Activated CD8-positive, alpha-beta T cell treated with anti-CD3 and anti-CD28 coated beads, Interleukin-2, amount 10 ng/mL, durations not matched to agents 7 days and 5 days (primary cell): ENCODE data around the gene PCMT1. TPM values are rescaled to one million over a fixed set of nuclear protein-coding genes. Genes with fewer than 3 reads are reported as not detected.
A peak's percentile ranks its signal among the peaks of the same experiment; 100 is the strongest.
"Not testable (repeated sequence)": the region's sequence is repeated elsewhere in the genome, so short reads cannot be mapped to it uniquely, and the experiment has no call there.

Source experiments
- ATAC-seq: fragments of 150-1000 bp; cut with Tn5 transposase; one replicate; pipeline ENCODE4 v1.10.0; 2021; ENCODE audit warnings: moderate library complexity
- CTCF ChIA-PET: fragments of 350-600 bp; sonication (Branson Sonifier 250); formaldehyde crosslinking; loops from one replicate; lab custom pipeline; 2021; ENCODE audit warnings: antibody characterized with exemption; lab: Charles Lee
- POLR2A ChIA-PET: fragments of 350-600 bp; sonication (Branson Sonifier 250); formaldehyde crosslinking; loops from one replicate; lab custom pipeline; 2021; ENCODE audit warnings: antibody characterized with exemption; lab: Charles Lee
- DNase-seq: peaks from one replicate; pipeline ENCODE4 v3.0.0-alpha.2; 2020
- H3K27ac Mint-ChIP-seq: one replicate; pipeline ENCODE4 v1.8.0; 2021; ENCODE audit warnings: mild to moderate bottlenecking, mixed read lengths
- H3K27me3 Mint-ChIP-seq: one replicate; pipeline ENCODE4 v1.8.0; 2021; ENCODE audit warnings: low read depth, mixed read lengths
- H3K36me3 Mint-ChIP-seq: one replicate; pipeline ENCODE4 v1.8.0; 2021; ENCODE audit warnings: low read depth, mixed read lengths
- H3K4me1 Mint-ChIP-seq: one replicate; pipeline ENCODE4 v1.8.0; 2021; ENCODE audit warnings: low read depth, mixed read lengths
- H3K4me3 Mint-ChIP-seq: one replicate; pipeline ENCODE4 v1.8.0; 2021; ENCODE audit warnings: mild to moderate bottlenecking, mixed read lengths
- H3K9me3 Mint-ChIP-seq: one replicate; pipeline ENCODE4 v1.8.0; 2022; ENCODE audit warnings: mixed read lengths; ENCODE audit not compliant: insufficient read depth
- total RNA-seq, 2 experiments: library from RNA; stranded (reverse); gene quantifications; one replicate each; pipeline ENCODE4 v1.2.3, GENCODE V29; 2021

The PCMT1 gene
- total RNA-seq, 2 experiments from 2014 or later: 102 to 104 TPM

DNA sequence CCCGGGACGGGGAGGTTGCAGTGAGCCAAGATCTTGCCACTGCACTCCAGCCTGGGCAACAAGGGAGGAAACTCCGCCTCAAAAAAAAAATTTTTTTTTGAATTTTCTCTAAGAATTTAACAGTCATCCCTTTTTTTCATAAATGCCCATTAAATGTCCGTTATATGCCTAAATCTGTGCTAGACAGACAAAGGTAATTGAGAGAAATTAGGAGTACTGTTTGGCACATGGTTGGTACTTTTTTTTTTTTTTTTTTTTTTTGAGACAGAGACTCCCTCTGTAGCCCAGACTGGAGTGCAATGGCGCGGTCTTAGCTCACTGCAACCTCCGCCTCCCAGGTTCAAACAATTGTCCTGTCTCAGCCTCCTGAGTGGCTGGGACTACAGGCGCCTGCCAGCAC, 1.7 kb downstream of the PCMT1 start:
- Mint-ChIP-seq H3K36me3 (peaks cover 21% of the 10 kb centered on the region), H3K4me3 (peak overlapping the region; percentile 89), H3K27me3 (no peaks in the 10 kb centered on the region), H3K27ac (no peak overlapping the region), H3K4me1 (peaks cover 46% of the 10 kb centered on the region), H3K9me3 (no peaks in the 10 kb centered on the region)
- ChIA-PET CTCF (interaction anchor here (0.6 kb wide), 1 partner anchor 32 kb away, joined by 4 read pairs; no protein-coding TSS in a partner anchor), POLR2A (no interaction called here)
- no peak for DNase-seq
- ATAC-seq: no peak

DNA sequence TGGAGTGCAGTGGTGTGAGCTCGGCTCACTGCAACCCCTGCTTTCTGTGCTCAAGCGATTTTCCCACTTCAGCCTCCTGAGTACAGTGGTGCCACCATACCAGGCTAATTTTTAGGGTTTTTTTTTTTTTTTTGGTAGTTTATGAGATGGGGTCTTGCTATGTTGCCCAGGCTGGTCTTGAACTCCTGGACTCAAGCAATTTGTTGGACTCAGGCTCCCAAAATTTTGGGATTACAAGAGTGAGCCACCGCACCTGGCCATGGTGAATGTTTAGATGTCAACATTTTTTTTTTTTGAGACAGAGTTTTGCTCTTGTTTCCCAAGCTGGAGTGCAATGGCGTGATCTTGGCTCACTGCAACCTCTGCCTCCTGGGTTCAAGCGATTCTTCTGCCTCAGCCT, 2.4 kb downstream of the PCMT1 start:
- H3K36me3 Mint-ChIP-seq: peaks cover 21% of the 10 kb centered on the region
- H3K27ac Mint-ChIP-seq, DNase-seq, ATAC-seq, POLR2A ChIA-PET, H3K27me3 Mint-ChIP-seq, H3K9me3 Mint-ChIP-seq: not testable (repeated sequence)
- H3K4me1 Mint-ChIP-seq: peaks cover 40% of the 10 kb centered on the region
- CTCF ChIA-PET: interaction anchor here (0.6 kb wide), 1 partner anchor 33 kb away, joined by 4 read pairs; no protein-coding TSS in a partner anchor
- H3K4me3 Mint-ChIP-seq: peak overlapping the region; percentile 2

- no peak for ATAC-seq
- no peak for DNase-seq
- ChIA-PET CTCF (no interaction called here), POLR2A (interaction anchor here (0.7 kb wide), 1 partner anchor 35 kb away, joined by 3 read pairs; no protein-coding TSS in a partner anchor)
- H3K9me3 Mint-ChIP-seq: no peaks in the 10 kb centered on the region
- no peak overlapping the region for H3K27ac Mint-ChIP-seq
- H3K4me3 Mint-ChIP-seq: no peak overlapping the region
- H3K36me3 Mint-ChIP-seq: peaks cover 21% of the 10 kb centered on the region
- H3K27me3 Mint-ChIP-seq: no peaks in the 10 kb centered on the region
- H3K4me1 Mint-ChIP-seq: peaks cover 33% of the 10 kb centered on the region
These were observed 3.2 kb downstream of the PCMT1 start for GRCh38 chr6:149752600-149753373.

DNA sequence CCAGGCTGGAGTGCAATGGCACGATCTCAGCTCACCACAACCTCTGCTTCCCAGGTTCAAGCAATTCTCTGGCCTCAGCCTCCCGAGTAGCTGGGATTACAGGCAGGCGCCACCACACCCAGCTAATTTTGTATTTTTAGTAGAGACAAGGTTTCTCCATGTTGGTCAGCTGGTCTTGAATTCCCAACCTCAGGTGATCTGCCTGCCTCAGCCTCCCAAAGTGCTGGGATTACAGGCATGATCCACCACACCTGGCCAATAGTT, 3.8 kb downstream of the PCMT1 start:
- CTCF ChIA-PET, H3K27ac Mint-ChIP-seq, POLR2A ChIA-PET: not testable (repeated sequence)

GRCh38 chr6:149754548-149754947, 5.0 kb downstream of the PCMT1 start:
- Mint-ChIP-seq H3K9me3 (no peaks in the 10 kb centered on the region), H3K4me1 (peaks cover 25% of the 10 kb centered on the region), H3K27me3 (no peaks in the 10 kb centered on the region), H3K4me3 (no peak overlapping the region), H3K27ac (no peak overlapping the region), H3K36me3 (peaks cover 25% of the 10 kb centered on the region)
- ChIA-PET POLR2A (no interaction called here), CTCF (no interaction called here)
- ATAC-seq (no peak), DNase-seq (no peak)

More for the DNA sequence above, 3.8 kb downstream of the PCMT1 start:
- Mint-ChIP-seq H3K36me3 (peaks cover 21% of the 10 kb centered on the region), H3K4me1 (peaks cover 29% of the 10 kb centered on the region)
- not testable (repeated sequence) for DNase-seq, H3K4me3 Mint-ChIP-seq, H3K27me3 Mint-ChIP-seq, H3K9me3 Mint-ChIP-seq, ATAC-seq

DNA sequence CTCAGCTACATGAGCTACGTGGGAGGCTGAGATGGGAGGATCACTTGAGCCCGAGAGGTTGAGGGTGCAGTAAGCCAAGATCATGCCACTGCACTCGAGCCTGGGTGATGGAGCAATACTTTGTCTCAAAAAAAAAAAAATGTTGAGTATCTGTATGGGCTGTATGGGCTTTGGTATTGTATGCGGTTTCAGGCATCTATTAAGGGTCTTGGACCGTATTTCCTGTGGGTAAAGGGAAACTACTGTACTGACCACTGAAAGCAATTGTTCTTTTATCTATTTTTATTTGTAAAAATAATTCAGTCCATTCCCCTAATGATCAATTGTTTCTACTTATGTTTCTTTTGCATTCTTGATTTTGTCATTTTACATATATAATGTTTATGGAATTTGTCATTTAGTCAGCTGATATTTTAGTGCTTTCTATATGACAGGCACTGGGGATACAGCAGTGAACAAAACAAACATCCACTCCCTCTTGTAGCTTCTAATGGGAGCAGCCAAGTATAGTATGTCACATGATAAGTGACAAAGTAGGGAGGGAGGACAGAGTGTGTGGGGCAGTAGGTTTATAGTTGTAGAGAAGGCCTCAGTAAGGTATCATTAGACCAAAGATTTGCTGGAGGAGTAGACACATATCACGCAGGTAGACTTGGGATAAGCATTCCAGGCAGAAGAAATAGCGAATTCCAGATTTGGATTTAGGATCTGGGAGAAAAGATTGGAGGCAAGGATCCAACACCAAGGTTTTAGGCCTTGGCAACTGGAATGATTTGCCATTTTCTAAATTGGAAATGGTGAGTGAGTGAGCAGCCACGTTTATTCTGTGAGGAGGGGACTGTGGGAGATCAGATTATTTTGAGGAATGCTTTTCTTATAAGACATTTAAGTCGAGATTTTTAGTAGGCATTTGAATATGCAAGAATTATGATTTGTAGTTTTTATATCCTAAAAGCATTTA, 6.0 kb downstream of the PCMT1 start:
- Mint-ChIP-seq H3K27ac (no peak overlapping the region), H3K4me3 (no peak overlapping the region), H3K36me3 (peaks cover 32% of the 10 kb centered on the region), H3K4me1 (peaks cover 21% of the 10 kb centered on the region), H3K9me3 (no peaks in the 10 kb centered on the region), H3K27me3 (no peaks in the 10 kb centered on the region)
- DNase-seq (no peak), ATAC-seq (no peak)
- CTCF ChIA-PET: interaction anchor here (0.5 kb wide), 1 partner anchor 88 kb away, joined by 3 read pairs; no protein-coding TSS in a partner anchor
- POLR2A ChIA-PET: interaction anchor here (0.6 kb wide), 1 partner anchor 876 kb away, joined by 3 read pairs; no protein-coding TSS in a partner anchor

DNA sequence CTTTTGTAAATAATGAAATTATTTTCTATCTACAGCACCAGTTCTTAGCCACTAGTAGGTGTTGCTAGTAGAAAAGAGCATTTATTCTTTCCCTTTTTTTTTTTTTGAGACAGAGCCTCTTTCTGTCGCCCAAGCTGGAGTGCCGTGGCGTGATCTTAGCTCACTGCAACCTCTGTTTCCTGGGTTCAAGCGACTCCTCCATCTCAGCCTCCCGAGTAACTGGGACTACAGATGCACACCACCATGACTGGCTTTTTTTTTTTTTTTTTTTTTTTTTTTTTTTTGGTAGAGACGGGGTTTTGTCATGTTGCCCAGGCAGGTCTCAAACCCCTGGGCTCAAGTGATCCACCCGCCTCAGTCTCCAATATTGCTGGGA, 6.7 kb downstream of the PCMT1 start:
- H3K4me1 Mint-ChIP-seq: peaks cover 18% of the 10 kb centered on the region
- H3K4me3 Mint-ChIP-seq: no peak overlapping the region
- ATAC-seq: no peak
- peaks cover 33% of the 10 kb centered on the region for H3K36me3 Mint-ChIP-seq
- H3K27ac Mint-ChIP-seq: no peak overlapping the region
- no peaks in the 10 kb centered on the region for H3K9me3 Mint-ChIP-seq
- DNase-seq: no peak
- ChIA-PET CTCF (no interaction called here), POLR2A (interaction anchor here (0.6 kb wide), 1 partner anchor 876 kb away, joined by 3 read pairs; no protein-coding TSS in a partner anchor)
- no peaks in the 10 kb centered on the region for H3K27me3 Mint-ChIP-seq

DNA sequence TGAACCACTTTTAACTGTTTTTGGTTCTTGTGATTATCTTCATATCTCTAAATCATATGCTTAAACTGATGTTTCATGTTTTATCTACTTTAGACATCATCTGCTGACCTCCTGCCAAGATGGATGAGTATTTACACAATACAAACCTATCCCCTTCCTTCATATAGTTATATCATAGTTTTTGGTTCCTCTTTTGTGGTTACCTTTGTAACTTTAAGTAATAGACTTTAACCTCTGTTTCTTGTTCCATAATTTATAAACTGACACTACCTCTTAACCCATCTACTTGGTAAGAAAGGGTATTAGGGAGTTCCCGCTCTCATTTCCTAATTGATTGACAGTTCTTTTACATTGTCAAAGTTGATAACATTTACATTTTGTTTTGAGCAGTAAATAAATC, 11.9 kb downstream of the PCMT1 start:
- DNase-seq (no peak), ATAC-seq (no peak)
- ChIA-PET CTCF (no interaction called here), POLR2A (no interaction called here)
- Mint-ChIP-seq H3K4me1 (peaks cover 8% of the 10 kb centered on the region), H3K4me3 (no peak overlapping the region), H3K27me3 (no peaks in the 10 kb centered on the region), H3K27ac (no peak overlapping the region), H3K36me3 (peaks cover 33% of the 10 kb centered on the region), H3K9me3 (peaks cover 7% of the 10 kb centered on the region)

DNA sequence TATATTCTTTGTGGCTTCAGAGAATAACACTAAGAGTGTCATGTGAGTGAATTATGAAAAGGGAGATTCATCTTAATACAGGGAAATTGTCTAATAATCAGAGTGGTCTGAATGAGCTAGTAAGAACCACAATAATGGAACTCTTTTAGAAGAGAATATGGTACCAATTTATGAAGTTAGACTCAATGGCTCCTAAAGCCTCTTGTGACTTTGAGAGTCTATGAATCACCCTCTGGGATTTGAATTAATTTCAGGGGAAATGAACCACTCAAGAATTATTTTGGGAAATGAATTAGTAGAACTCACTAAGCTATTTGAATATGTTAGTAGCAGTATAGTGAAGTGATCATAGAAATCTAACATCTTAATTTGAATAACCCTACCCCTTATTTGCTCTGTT, 14.3 kb downstream of the PCMT1 start:
- DNase-seq (no peak), ATAC-seq (no peak)
- H3K27me3 Mint-ChIP-seq: no peaks in the 10 kb centered on the region
- peaks cover 50% of the 10 kb centered on the region for H3K36me3 Mint-ChIP-seq
- peaks cover 11% of the 10 kb centered on the region for H3K9me3 Mint-ChIP-seq
- CTCF ChIA-PET: no interaction called here
- H3K4me1 Mint-ChIP-seq: peaks cover 8% of the 10 kb centered on the region
- H3K27ac Mint-ChIP-seq: no peak overlapping the region
- no peak overlapping the region for H3K4me3 Mint-ChIP-seq
- POLR2A ChIA-PET: no interaction called here

GRCh38 chr6:149766156-149766769, 16.7 kb downstream of the PCMT1 start:
- no peak for ATAC-seq
- Mint-ChIP-seq H3K27me3 (no peaks in the 10 kb centered on the region), H3K4me1 (peaks cover 8% of the 10 kb centered on the region), H3K4me3 (no peak overlapping the region), H3K36me3 (peaks cover 45% of the 10 kb centered on the region), H3K27ac (no peak overlapping the region), H3K9me3 (peaks cover 11% of the 10 kb centered on the region)
- CTCF ChIA-PET: no interaction called here
- POLR2A ChIA-PET: no interaction called here
- no peak for DNase-seq

DNA sequence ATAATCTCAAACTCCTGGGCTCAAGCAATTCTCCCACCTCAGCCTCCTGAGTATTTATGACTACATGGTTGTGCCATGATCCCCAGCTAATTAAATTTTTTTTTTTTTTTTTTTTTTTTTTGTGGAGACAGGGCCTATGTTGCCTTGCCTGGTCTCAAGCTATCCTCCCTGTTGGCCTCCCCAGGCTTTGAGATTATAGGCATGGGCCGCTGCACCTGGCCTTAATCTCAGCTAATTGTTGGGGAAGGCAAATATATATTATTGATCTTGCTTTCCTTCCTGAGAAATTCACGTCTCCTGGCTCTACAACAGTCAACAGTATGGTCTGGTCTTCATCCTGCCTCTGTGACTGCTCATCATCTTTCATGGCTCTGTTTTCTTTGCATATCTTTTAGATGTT, 20.1 kb downstream of the PCMT1 start:
- Mint-ChIP-seq H3K4me3 (no peak overlapping the region), H3K4me1 (peaks cover 3% of the 10 kb centered on the region), H3K36me3 (peaks cover 52% of the 10 kb centered on the region), H3K9me3 (peaks cover 11% of the 10 kb centered on the region), H3K27me3 (no peaks in the 10 kb centered on the region), H3K27ac (no peak overlapping the region)
- CTCF ChIA-PET: interaction anchor here (0.7 kb wide), 1 partner anchor 45 kb away, joined by 3 read pairs; no protein-coding TSS in a partner anchor
- POLR2A ChIA-PET: no interaction called here
- DNase-seq (no peak), ATAC-seq (no peak)
